Thoracic aorta (tissue), 2 donors: Measurements from ENCODE around the gene ARHGEF19. TPM values are rescaled to one million over a fixed set of nuclear protein-coding genes. Genes with fewer than 3 reads are reported as not detected.

Experiments used
- ATAC-seq: fragments of 150-250 bp; one replicate; pipeline ENCODE4 v1.8.0; 2017; ENCODE audit warnings: low read depth; ENCODE audit not compliant: insufficient number of reproducible peaks, low FRiP score
- DNase-seq: peaks from one replicate; pipeline ENCODE4 v3.0.0-alpha.2; 2020; ENCODE audit warnings: low spot score
- H3K27ac ChIP-seq, 2 donors: fragments of 200-600 bp; sonication (generic); 1 replicate in 1 of 2; 2 replicates in 1 of 2; pipeline ENCODE4 v1.5.1; 2016; ENCODE audit warnings: mild to moderate bottlenecking in 2 of 2, moderate library complexity in 2 of 2
- H3K27me3 ChIP-seq: fragments of 200-600 bp; sonication (generic); replicated peaks from 2 replicates; pipeline ENCODE4 v1.6.0; 2016; ENCODE audit warnings: mild to moderate bottlenecking; ENCODE audit not compliant: insufficient read depth
- H3K36me3 ChIP-seq: fragments of 200-600 bp; sonication (generic); one replicate; pipeline ENCODE4 v1.5.1; 2016
- H3K4me1 ChIP-seq, 2 donors: fragments of 200-600 bp; sonication (generic); 1 replicate in 1 of 2; 2 replicates in 1 of 2; pipeline versions ENCODE4 v1.5.1 to v1.6.0; 2016; ENCODE audit warnings: low read depth in 2 of 2, mild to moderate bottlenecking in 1 of 2; ENCODE audit not compliant: control insufficient read depth in 1 of 2
- H3K4me3 ChIP-seq: fragments of 200-600 bp; sonication (generic); 2 replicates; pipeline ENCODE4 v1.5.1; 2016; ENCODE audit warnings: mild to moderate bottlenecking
- H3K9me3 ChIP-seq: fragments of 200-600 bp; sonication (generic); 2 replicates; pipeline ENCODE4 v1.5.1; 2016
- CTCF ChIP-seq: fragments of 200-600 bp; sonication (generic); IDR thresholded peaks from one replicate; pipeline ENCODE4 v1.5.1; 2019; ENCODE audit warnings: antibody characterized with exemption
- total RNA-seq, 2 donors: library from RNA; depleted of rRNA; stranded (reverse); fragments of >200 nt; gene quantifications; one replicate each; pipeline versions ENCODE4 v1.1.0 to v1.2.3, GENCODE V29; 2016

The ARHGEF19 gene
- total RNA-seq, 2 donors from 2014 or later: 8.1 to 8.5 TPM

- no peak overlapping the region for H3K4me3 ChIP-seq
- peaks cover 3 to 25% of the 10 kb centered on the region in 2 donors for H3K4me1 ChIP-seq
- DNase-seq: no peak
- ATAC-seq: no peak
- TF ChIP-seq CTCF: no peak
- H3K36me3 ChIP-seq: no peaks in the 10 kb centered on the region
- no peaks in the 10 kb centered on the region for H3K9me3 ChIP-seq
- H3K27ac ChIP-seq: no peak overlapping the region
- no peaks in the 10 kb centered on the region for H3K27me3 ChIP-seq
These were observed 20.4 kb downstream of the ARHGEF19 start for GRCh38 chr1:16191916-16192546.

GRCh38 chr1:16191309-16191708 lies 21.1 kb downstream of the ARHGEF19 start:
- no peak for TF ChIP-seq CTCF
- Histone ChIP-seq H3K9me3 (no peaks in the 10 kb centered on the region), H3K27ac (no peak overlapping the region)

GRCh38 chr1:16189921-16190621 lies 22.4 kb downstream of the ARHGEF19 start:
- no peak overlapping the region for H3K4me3 ChIP-seq
- no peak overlapping the region for H3K27ac ChIP-seq
- DNase-seq: no peak
- no peaks in the 10 kb centered on the region for H3K9me3 ChIP-seq
- no peaks in the 10 kb centered on the region for H3K27me3 ChIP-seq
- no peak for ATAC-seq
- peaks cover 3 to 25% of the 10 kb centered on the region in 2 donors for H3K4me1 ChIP-seq
- no peaks in the 10 kb centered on the region for H3K36me3 ChIP-seq
- no peak for TF ChIP-seq CTCF

More at GRCh38 chr1:16191309-16191708, 21.1 kb downstream of the ARHGEF19 start:
- Histone ChIP-seq H3K4me3 (no peak overlapping the region), H3K36me3 (no peaks in the 10 kb centered on the region), H3K27me3 (no peaks in the 10 kb centered on the region), H3K4me1 (peaks cover 3 to 25% of the 10 kb centered on the region in 2 donors)
- DNase-seq (no peak), ATAC-seq (no peak)

- Histone ChIP-seq H3K27ac (no peak overlapping the region), H3K9me3 (no peaks in the 10 kb centered on the region), H3K27me3 (no peaks in the 10 kb centered on the region), H3K36me3 (no peaks in the 10 kb centered on the region), H3K4me1 (peaks cover 3 to 25% of the 10 kb centered on the region in 2 donors), H3K4me3 (no peak overlapping the region)
- no peak for TF ChIP-seq CTCF
- DNase-seq: no peak
- no peak for ATAC-seq
These were observed 23.4 kb downstream of the ARHGEF19 start for GRCh38 chr1:16189003-16189402.

- Histone ChIP-seq H3K27ac (no peak overlapping the region), H3K36me3 (no peaks in the 10 kb centered on the region), H3K27me3 (no peaks in the 10 kb centered on the region), H3K4me3 (no peak overlapping the region), H3K4me1 (peaks cover 3 to 27% of the 10 kb centered on the region in 2 donors), H3K9me3 (no peaks in the 10 kb centered on the region)
- TF ChIP-seq CTCF: peak; percentile 98
- ATAC-seq (peak; percentile 56), DNase-seq (peak; percentile 37)
These were observed 24.6 kb downstream of the ARHGEF19 start for GRCh38 chr1:16187748-16188401.
